HepG2 (cell line): ENCODE measurements around the gene CAB39. TPM values are rescaled to one million over a fixed set of nuclear protein-coding genes. Genes with fewer than 3 reads are reported as not detected.

Experiments used
- ATAC-seq: fragments of 200-7000 bp; cut with Tn5 transposase; 3 replicates; pipeline ENCODE4 v1.9.1; 2020; ENCODE audit warnings: mild to moderate bottlenecking, moderate library complexity
- BruUV-seq: library from RNA; stranded (reverse); fragments of 400-500 nt; replicated peaks from 2 replicates; lab custom pipeline; 2021; lab: Mats Ljungman, UMichigan
- CTCF ChIA-PET: fragments of 300-600 bp; formaldehyde crosslinking; extraction: SDS; loops from one replicate; lab custom pipeline; 2021; ENCODE audit warnings: low total read pairs, inconsistent platforms, low intra/inter-chr PET ratio; lab: Yijun Ruan, JAX
- POLR2A ChIA-PET: fragments of 350-600 bp; sonication (Branson Sonifier 250); formaldehyde crosslinking; loops from one replicate; lab custom pipeline; 2020; ENCODE audit warnings: antibody characterized with exemption, inconsistent platforms; lab: Yijun Ruan, JAX
- DNase-seq: peaks from one replicate; pipeline ENCODE4 v3.0.0-alpha.2; 2015; ENCODE audit warnings: low spot score
- FAIRE-seq: peaks from 3 replicates; lab custom pipeline; 2011; peaks lifted over from hg19 to GRCh38; lab: Jason Lieb, UNC
- H2AFZ ChIP-seq: one replicate; pipeline ENCODE4 v1.6.1; 2011; ENCODE audit warnings: low read length, inconsistent platforms
- H3K27ac ChIP-seq: fragments of 300-600 bp; 3 replicates; pipeline ENCODE4 v1.8.0; 2011; ENCODE audit warnings: mixed run types, mild to moderate bottlenecking, mixed read lengths, low read length, inconsistent platforms; ENCODE audit not compliant: insufficient read depth; ENCODE audit errors: extremely low read length
- H3K27me3 ChIP-seq, 2 experiments: fragments of 200-600 bp in 1 of 2; 2 replicates in 1 of 2; 3 replicates in 1 of 2; pipeline versions ENCODE4 v1.6.0 to v1.8.0; 2011; ENCODE audit warnings: low read length in 2 of 2, mild to moderate bottlenecking in 2 of 2, moderate library complexity in 2 of 2, inconsistent platforms in 1 of 2; ENCODE audit not compliant: insufficient read depth in 2 of 2, control insufficient read depth in 1 of 2
- H3K36me3 ChIP-seq, 2 experiments: fragments of 200-600 bp in 1 of 2; replicated peaks in 1 of 2; 2 replicates in 1 of 2; 3 replicates in 1 of 2; pipeline versions ENCODE4 v1.5.1 to v1.8.0; 2011; ENCODE audit warnings: low read length in 2 of 2, inconsistent platforms in 1 of 2; ENCODE audit not compliant: insufficient read depth in 2 of 2, control insufficient read depth in 1 of 2
- H3K4me1 ChIP-seq: 2 replicates; pipeline ENCODE4 v1.5.1; 2012; ENCODE audit warnings: low read length, inconsistent platforms; ENCODE audit not compliant: insufficient read depth
- H3K4me2 ChIP-seq: 2 replicates; pipeline ENCODE4 v1.6.0; 2011; ENCODE audit warnings: low read depth, low read length, inconsistent platforms
- H3K4me3 ChIP-seq, 3 experiments: fragments of 200-600 bp in 1 of 3; sonication (generic), shearing (Covaris generic) in 1 of 3; replicated peaks in 1 of 3; 2 replicates each; pipeline ENCODE4 v1.5.1; 2011 to 2016; ENCODE audit warnings: low read length in 3 of 3, inconsistent platforms in 2 of 3, low read depth in 2 of 3, mild to moderate bottlenecking in 2 of 3, control low read depth in 1 of 3, mixed read lengths in 1 of 3; ENCODE audit not compliant: insufficient read depth in 1 of 3
- H3K79me2 ChIP-seq: one replicate; pipeline ENCODE4 v1.6.1; 2011; ENCODE audit warnings: low read length, inconsistent platforms; ENCODE audit not compliant: insufficient read depth
- H3K9ac ChIP-seq: 2 replicates; pipeline ENCODE4 v1.6.0; 2011; ENCODE audit warnings: mild to moderate bottlenecking, low read depth, low read length, inconsistent platforms; ENCODE audit not compliant: insufficient read depth
- H3K9me3 ChIP-seq: 2 replicates; pipeline ENCODE4 v1.5.1; 2012; ENCODE audit warnings: mild to moderate bottlenecking, low read length
- H4K20me1 ChIP-seq: 2 replicates; pipeline ENCODE4 v1.6.0; 2011; ENCODE audit warnings: inconsistent platforms, mild to moderate bottlenecking, low read length, moderate library complexity; ENCODE audit not compliant: insufficient read depth
- KDM5B ChIP-seq: sonication (generic); formaldehyde crosslinking; IDR thresholded peaks from 2 replicates; pipeline ENCODE4 v1.4.0; 2020; ENCODE audit warnings: missing genetic modification reagents, mild to moderate bottlenecking, borderline replicate concordance
- MAF1 ChIP-seq: sonication (generic); formaldehyde crosslinking; IDR thresholded peaks from 2 replicates; pipeline ENCODE4 v1.5.0; 2020; ENCODE audit warnings: missing genetic modification reagents, borderline replicate concordance
- RELA ChIP-seq: sonication (generic); formaldehyde crosslinking; IDR thresholded peaks from 2 replicates; pipeline ENCODE4 v1.4.0; 2020; ENCODE audit warnings: missing genetic modification reagents
- SKI ChIP-seq: fragments of 450-650 bp; IDR thresholded peaks from one replicate; pipeline ENCODE4 v1.6.1; 2018; ENCODE audit warnings: mild to moderate bottlenecking; ENCODE audit not compliant: partially characterized antibody
- SMAD3 ChIP-seq: sonication (generic); formaldehyde crosslinking; IDR thresholded peaks from 2 replicates; pipeline ENCODE4 v1.4.0; 2020; ENCODE audit warnings: missing genetic modification reagents
- SMC3 ChIP-seq: IDR thresholded peaks from 2 replicates; pipeline ENCODE4 v1.6.1; 2011; ENCODE audit warnings: low read length, improper control_type of control experiment
- TBP ChIP-seq: sonication (generic); formaldehyde crosslinking; IDR thresholded peaks from 2 replicates; pipeline ENCODE4 v1.5.0; 2020; ENCODE audit warnings: missing genetic modification reagents
- ZBTB1 ChIP-seq: sonication (generic); formaldehyde crosslinking; IDR thresholded peaks from 2 replicates; pipeline ENCODE4 v1.4.0; 2020; ENCODE audit warnings: missing genetic modification reagents, borderline replicate concordance
- ZNF30 ChIP-seq: sonication (generic); formaldehyde crosslinking; IDR thresholded peaks from 2 replicates; pipeline ENCODE4 v1.5.0; 2020; ENCODE audit warnings: mild to moderate bottlenecking, missing genetic modification reagents
- ZNF451 ChIP-seq: sonication (generic); formaldehyde crosslinking; IDR thresholded peaks from 2 replicates; pipeline ENCODE4 v1.5.0; 2020; ENCODE audit warnings: mild to moderate bottlenecking, missing genetic modification reagents
- WGBS: methylation state at CpG from one replicate; pipeline ENCODE4 v1.1.6; 2017; ENCODE audit warnings: low lambda C conversion rate; 5-methylcytosine and 5-hydroxymethylcytosine counted together
- in situ Hi-C: cut with HindIII; loops from 2 replicates; pipeline ENCODE4 v1.10.0; 2017; ENCODE audit warnings: low pct_unique_long_range_greater_than_20kb; ENCODE audit not compliant: extremely low pct_ligation_motif_present
- intact Hi-C: fragments of 100-400 bp; cut with micrococcal nuclease; formaldehyde crosslinking; loops from one replicate; pipeline ENCODE4 v1.10.0; 2022; ENCODE audit not compliant: unreplicated experiment
- polyA plus RNA-seq, 8 experiments: library from polyadenylated mRNA; depleted of rRNA in 3 of 8; stranded (reverse) in 7 of 8; unstranded in 1 of 8; fragments of >200 nt; fragmentation: Illumina TruSeq in 4 of 8; extraction: Trizol in 4 of 8; gene quantifications; 2 replicates each; pipeline versions ENCODE4 v1.2.1 to v1.2.3, GENCODE V29; 2011 to 2016; ENCODE audit warnings: low read depth in 4 of 8, missing spikeins in 1 of 8, mixed read lengths in 1 of 8; ENCODE audit not compliant: insufficient read depth in 1 of 8
- total RNA-seq, 5 experiments: library from RNA; depleted of rRNA; stranded (reverse); fragments of >200 nt; fragmentation: Illumina TruSeq; extraction: Trizol; gene quantifications; 2 replicates each; pipeline ENCODE4 v1.2.3, GENCODE V29; 2016; ENCODE audit warnings: low read depth in 1 of 5
- TF ChIP-seq, protein P1 (sequence below): sonication (generic); formaldehyde crosslinking; IDR thresholded peaks from 2 replicates; pipeline ENCODE4 v1.4.0; 2020; ENCODE audit warnings: missing genetic modification reagents
- TF ChIP-seq, protein P2 (sequence below): sonication (generic); formaldehyde crosslinking; IDR thresholded peaks from 2 replicates; pipeline ENCODE4 v1.9.0; 2021; ENCODE audit warnings: missing genetic modification reagents, borderline replicate concordance

CAB39 gene
- total and polyA plus RNA-seq, 2 of the 13 experiments (the other 11 are each of a cell fraction or from before 2014, with no cell fraction given) = 19.3 to 45.3 TPM

- BruUV-seq = no TSS peak
- H3K4me3 ChIP-seq = no peak overlapping the region
- H3K9ac ChIP-seq = no peak overlapping the region
- DNase-seq = no peak
- H3K27me3 ChIP-seq = peaks cover 0 to 19% of the 10 kb centered on the region in 2 experiments; a peak in 2 of 5 replicates
- TF ChIP-seq MAF1 (no peak), KDM5B (no peak), TBP (CRISPR knock-in tag) (no peak), ZBTB1 (CRISPR knock-in tag) (no peak)
- no peak for ATAC-seq
- intact Hi-C loops (no loop called here), in situ Hi-C loops (no loop called here)
- H3K9me3 ChIP-seq = no peaks in the 10 kb centered on the region
- 59% methylated on average over 2 of the region's 2 CpGs for WGBS
- H2AFZ ChIP-seq = no peak overlapping the region
- FAIRE-seq = no peak
- no peaks in the 10 kb centered on the region for H3K36me3 ChIP-seq
- H3K27ac ChIP-seq = no peak overlapping the region
- peaks cover 7% of the 10 kb centered on the region for H3K4me1 ChIP-seq
- ChIA-PET CTCF (no interaction called here), POLR2A (no interaction called here)
- H3K79me2 ChIP-seq = no peaks in the 10 kb centered on the region
- no peaks in the 10 kb centered on the region for H4K20me1 ChIP-seq
- H3K4me2 ChIP-seq = no peak overlapping the region
Measured at GRCh38 chr2:230692760-230693159, 19.9 kb upstream of the CAB39 start.

DNA sequence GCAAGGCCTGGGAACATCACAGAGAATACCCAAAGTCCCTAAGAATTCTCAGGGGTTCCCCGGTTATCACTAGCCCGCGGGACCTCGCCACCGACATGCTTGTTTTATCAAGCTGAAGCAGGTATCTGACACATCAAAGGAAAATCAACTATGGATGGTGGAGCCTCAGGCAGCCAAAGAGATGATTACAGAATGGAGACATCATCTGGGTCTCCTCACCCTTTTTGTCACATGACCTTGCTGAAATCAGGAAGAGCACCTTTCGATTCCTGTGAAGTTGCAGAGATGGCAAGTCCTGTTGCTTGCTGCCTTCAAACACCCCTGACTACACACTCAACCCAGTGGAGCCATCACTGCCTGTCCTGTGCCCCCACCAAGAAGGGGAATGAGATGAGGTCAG, 19.2 kb upstream of the CAB39 start:
- Histone ChIP-seq H3K4me3 (no peak overlapping the region), H4K20me1 (no peaks in the 10 kb centered on the region), H2AFZ (no peak overlapping the region), H3K4me1 (0 out of 2 replicates have a peak, but pooled peaks cover 6% of the 10 kb centered on the region), H3K27ac (no peak overlapping the region), H3K4me2 (no peak overlapping the region), H3K9ac (no peak overlapping the region), H3K36me3 (no peaks in the 10 kb centered on the region), H3K27me3 (peaks cover 0 to 19% of the 10 kb centered on the region in 2 experiments; a peak in 2 of 5 replicates), H3K9me3 (no peaks in the 10 kb centered on the region), H3K79me2 (no peaks in the 10 kb centered on the region)
- in situ Hi-C loops (no loop called here), intact Hi-C loops (no loop called here)
- ChIA-PET POLR2A (no interaction called here), CTCF (no interaction called here)
- WGBS = 51% methylated on average over 6 of the region's 6 CpGs
- DNase-seq = no peak
- FAIRE-seq = no peak
- no peak for ATAC-seq
- BruUV-seq = no TSS peak
- TF ChIP-seq, protein P1, sequence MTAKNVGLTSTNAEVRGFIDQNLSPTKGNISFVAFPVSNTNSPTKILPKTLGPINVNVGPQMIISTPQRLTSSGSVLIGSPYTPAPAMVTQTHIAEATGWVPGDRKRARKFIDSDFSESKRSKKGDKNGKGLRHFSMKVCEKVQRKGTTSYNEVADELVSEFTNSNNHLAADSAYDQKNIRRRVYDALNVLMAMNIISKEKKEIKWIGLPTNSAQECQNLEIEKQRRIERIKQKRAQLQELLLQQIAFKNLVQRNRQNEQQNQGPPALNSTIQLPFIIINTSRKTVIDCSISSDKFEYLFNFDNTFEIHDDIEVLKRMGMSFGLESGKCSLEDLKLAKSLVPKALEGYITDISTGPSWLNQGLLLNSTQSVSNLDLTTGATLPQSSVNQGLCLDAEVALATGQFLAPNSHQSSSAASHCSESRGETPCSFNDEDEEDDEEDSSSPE = no peak
- TF ChIP-seq SMC3 (no peak), ZNF30 (no peak), SKI (no peak), RELA (no peak), SMAD3 (CRISPR knock-in tag) (no peak), ZNF451 (CRISPR knock-in tag) (no peak)
- TF ChIP-seq, protein P2, sequence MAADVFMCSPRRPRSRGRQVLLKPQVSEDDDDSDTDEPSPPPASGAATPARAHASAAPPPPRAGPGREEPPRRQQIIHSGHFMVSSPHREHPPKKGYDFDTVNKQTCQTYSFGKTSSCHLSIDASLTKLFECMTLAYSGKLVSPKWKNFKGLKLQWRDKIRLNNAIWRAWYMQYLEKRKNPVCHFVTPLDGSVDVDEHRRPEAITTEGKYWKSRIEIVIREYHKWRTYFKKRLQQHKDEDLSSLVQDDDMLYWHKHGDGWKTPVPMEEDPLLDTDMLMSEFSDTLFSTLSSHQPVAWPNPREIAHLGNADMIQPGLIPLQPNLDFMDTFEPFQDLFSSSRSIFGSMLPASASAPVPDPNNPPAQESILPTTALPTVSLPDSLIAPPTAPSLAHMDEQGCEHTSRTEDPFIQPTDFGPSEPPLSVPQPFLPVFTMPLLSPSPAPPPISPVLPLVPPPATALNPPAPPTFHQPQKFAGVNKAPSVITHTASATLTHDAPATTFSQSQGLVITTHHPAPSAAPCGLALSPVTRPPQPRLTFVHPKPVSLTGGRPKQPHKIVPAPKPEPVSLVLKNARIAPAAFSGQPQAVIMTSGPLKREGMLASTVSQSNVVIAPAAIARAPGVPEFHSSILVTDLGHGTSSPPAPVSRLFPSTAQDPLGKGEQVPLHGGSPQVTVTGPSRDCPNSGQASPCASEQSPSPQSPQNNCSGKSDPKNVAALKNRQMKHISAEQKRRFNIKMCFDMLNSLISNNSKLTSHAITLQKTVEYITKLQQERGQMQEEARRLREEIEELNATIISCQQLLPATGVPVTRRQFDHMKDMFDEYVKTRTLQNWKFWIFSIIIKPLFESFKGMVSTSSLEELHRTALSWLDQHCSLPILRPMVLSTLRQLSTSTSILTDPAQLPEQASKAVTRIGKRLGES = no peak
